ENCODE data around the gene SCAMP3. TPM values are rescaled to one million over a fixed set of nuclear protein-coding genes. Genes with fewer than 3 reads are reported as not detected.
A peak's percentile ranks its signal among the peaks of the same experiment; 100 is the strongest.

The SCAMP3 gene
- total and polyA plus RNA-seq, 10 of the 15 experiments (the other 5 are each of a cell fraction or from before 2014, with no cell fraction given) = 17.2 to 133 (median 87.3) TPM

GRCh38 chr1:155241069-155241679, 21.0 kb downstream of the SCAMP3 start (continued):
- no peak for TF ChIP-seq ESRRA (IDR thresholded peaks at IDR 0.05; ENCODE audit: low read length)
- peak; percentile 71 for TF ChIP-seq NFIC (IDR thresholded peaks at IDR 0.05; ENCODE audit: low read depth, low read length)
- TF ChIP-seq FOS (IDR thresholded peaks at IDR 0.05; ENCODE audit: borderline replicate concordance, extremely low read depth, insufficient read length) = peak; percentile 95
- TF ChIP-seq ZNF207 (IDR thresholded peaks at IDR 0.05; ENCODE audit: borderline replicate concordance) = peak; percentile 30; the same call in 1 of the 2 replicates
- peak; percentile 88 for TF ChIP-seq RELB (IDR thresholded peaks at IDR 0.05; ENCODE audit: low read depth)
- no peak for TF ChIP-seq MYB (IDR thresholded peaks at IDR 0.05; ENCODE audit: borderline replicate concordance, low read depth, low read length)
- no peak for TF ChIP-seq SREBF2 (IDR thresholded peaks at IDR 0.05; ENCODE audit: low read length)
- TF ChIP-seq HDGF (IDR thresholded peaks at IDR 0.05) = no peak
- no peak for TF ChIP-seq SUPT20H (IDR thresholded peaks at IDR 0.05; ENCODE audit: borderline replicate concordance, control insufficient read depth, low read depth, low read length)
- peak; percentile 89 for TF ChIP-seq HCFC1 (IDR thresholded peaks at IDR 0.05; ENCODE audit: low read length)
- no peak for TF ChIP-seq BMI1 (IDR thresholded peaks at IDR 0.05; ENCODE audit: borderline replicate concordance)
- no peak for TF ChIP-seq LARP7 (IDR thresholded peaks at IDR 0.05)
- TF ChIP-seq ZBTB4 (CRISPR knock-in tag; IDR thresholded peaks at IDR 0.05) = no peak
- peak; percentile 29; the same call in 1 of the 2 replicates for TF ChIP-seq SPI1 (IDR thresholded peaks at IDR 0.05; ENCODE audit: borderline replicate concordance, insufficient read depth, low read depth, low read length)
- no peak for TF ChIP-seq NRF1 (conservative IDR thresholded peaks at IDR 0.05; ENCODE audit: low read depth, low read length)
- TF ChIP-seq CEBPZ (IDR thresholded peaks at IDR 0.05; ENCODE audit: low read depth, low read length) = no peak
- no peak for TF ChIP-seq HDAC6 (IDR thresholded peaks at IDR 0.05; ENCODE audit: unreplicated experiment)
- peak; percentile 99 for TF ChIP-seq YY1 (IDR thresholded peaks at IDR 0.05; ENCODE audit: low read depth, low read length)
- TF ChIP-seq CEBPB (IDR thresholded peaks at IDR 0.05; ENCODE audit: borderline replicate concordance in 1 of 2, low read depth in 2 of 2, low read length in 2 of 2) = no peak
- TF ChIP-seq TCF7 (IDR thresholded peaks at IDR 0.05; ENCODE audit: borderline replicate concordance) = no peak
- TF ChIP-seq RFX5 (IDR thresholded peaks at IDR 0.05; ENCODE audit: low read depth, low read length) = no peak

Measured in GM12878 (cell line).